Smooth muscle cell (in vitro differentiated cells): ENCODE measurements around the gene RBFA. TPM values are rescaled to one million over a fixed set of nuclear protein-coding genes. Genes with fewer than 3 reads are reported as not detected.
"Not testable (repeated sequence)": the region's sequence is repeated elsewhere in the genome, so short reads cannot be mapped to it uniquely, and the experiment has no call there.

ENCODE experiments used
- DNase-seq: peaks from one replicate; lab custom pipeline; 2025; ENCODE audit not compliant: unreplicated experiment; lab: John Stamatoyannopoulos, UW
- H2AFZ ChIP-seq: fragments of 200-600 bp; sonication (generic); 2 replicates; pipeline ENCODE4 v1.6.0; 2016; ENCODE audit warnings: antibody characterized with exemption, low read depth, mild to moderate bottlenecking
- H3F3A ChIP-seq: fragments of 200-600 bp; sonication (generic); 2 replicates; pipeline ENCODE4 v1.6.0; 2017; ENCODE audit warnings: antibody characterized with exemption, low read depth
- H3K27ac ChIP-seq: fragments of 200-600 bp; sonication (generic); 2 replicates; pipeline ENCODE4 v1.5.1; 2016; ENCODE audit warnings: low read depth, mild to moderate bottlenecking
- H3K27me3 ChIP-seq: fragments of 200-600 bp; sonication (generic); 2 replicates; pipeline ENCODE4 v1.6.1; 2016; ENCODE audit warnings: low read depth, mild to moderate bottlenecking
- H3K36me3 ChIP-seq: fragments of 200-600 bp; sonication (generic); 2 replicates; pipeline ENCODE4 v1.5.1; 2016; ENCODE audit warnings: low read depth
- H3K4me1 ChIP-seq: fragments of 200-600 bp; sonication (generic); 2 replicates; pipeline ENCODE4 v1.5.1; 2016; ENCODE audit warnings: low read depth
- H3K4me2 ChIP-seq: fragments of 200-600 bp; sonication (generic); 2 replicates; pipeline ENCODE4 v1.6.0; 2016; ENCODE audit warnings: mild to moderate bottlenecking
- H3K4me3 ChIP-seq: fragments of 200-600 bp; sonication (generic); 2 replicates; pipeline ENCODE4 v1.5.1; 2016; ENCODE audit warnings: mild to moderate bottlenecking
- H3K79me2 ChIP-seq: fragments of 200-600 bp; sonication (generic); 2 replicates; pipeline ENCODE4 v1.6.0; 2016; ENCODE audit warnings: low read depth, mild to moderate bottlenecking
- H3K9ac ChIP-seq: fragments of 200-600 bp; sonication (generic); 2 replicates; pipeline ENCODE4 v1.6.0; 2016; ENCODE audit warnings: low read depth
- H3K9me3 ChIP-seq: fragments of 200-600 bp; sonication (generic); replicated peaks from 2 replicates; pipeline ENCODE4 v1.5.1; 2016; ENCODE audit warnings: low read depth
- H4K20me1 ChIP-seq: fragments of 200-600 bp; sonication (generic); 2 replicates; pipeline ENCODE4 v1.6.0; 2016; ENCODE audit warnings: low read depth
- WGBS: methylation state at CpG from one replicate; pipeline ENCODE4 v1.1.7; 2016; ENCODE audit warnings: low lambda C conversion rate; 5-methylcytosine and 5-hydroxymethylcytosine counted together
- polyA plus RNA-seq: library from polyadenylated mRNA; unstranded; fragments of >200 nt; fragmentation: Nextera tagmentation; extraction: Ambion mirVana; gene quantifications from 2 replicates; pipeline ENCODE4 v1.2.1, GENCODE V29; 2016
- total RNA-seq: library from RNA; depleted of rRNA; stranded (reverse); fragments of >200 nt; gene quantifications from 2 replicates; pipeline ENCODE4 v1.2.3, GENCODE V29; 2014
- TF ChIP-seq, protein P1 (sequence below): fragments of 200-600 bp; sonication (generic); IDR thresholded peaks from 2 replicates; pipeline ENCODE4 v1.5.1; 2017; ENCODE audit warnings: borderline replicate concordance, mild to moderate bottlenecking, antibody characterized with exemption; ENCODE audit not compliant: insufficient read depth, poor library complexity, severe bottlenecking

RBFA gene
- total and polyA plus RNA-seq, 2 experiments from 2014 or later: 15.7 to 16.3 TPM

- no peaks in the 10 kb centered on the region for H3K9me3 ChIP-seq
- no peaks in the 10 kb centered on the region for H3K79me2 ChIP-seq
- H3K27ac ChIP-seq: no peak overlapping the region
- WGBS: 85% methylated on average over 5 of the region's 5 CpGs
- H2AFZ ChIP-seq: no peak overlapping the region
- no peak overlapping the region for H3K9ac ChIP-seq
- no peaks in the 10 kb centered on the region for H3K4me1 ChIP-seq
- TF ChIP-seq, protein P1, sequence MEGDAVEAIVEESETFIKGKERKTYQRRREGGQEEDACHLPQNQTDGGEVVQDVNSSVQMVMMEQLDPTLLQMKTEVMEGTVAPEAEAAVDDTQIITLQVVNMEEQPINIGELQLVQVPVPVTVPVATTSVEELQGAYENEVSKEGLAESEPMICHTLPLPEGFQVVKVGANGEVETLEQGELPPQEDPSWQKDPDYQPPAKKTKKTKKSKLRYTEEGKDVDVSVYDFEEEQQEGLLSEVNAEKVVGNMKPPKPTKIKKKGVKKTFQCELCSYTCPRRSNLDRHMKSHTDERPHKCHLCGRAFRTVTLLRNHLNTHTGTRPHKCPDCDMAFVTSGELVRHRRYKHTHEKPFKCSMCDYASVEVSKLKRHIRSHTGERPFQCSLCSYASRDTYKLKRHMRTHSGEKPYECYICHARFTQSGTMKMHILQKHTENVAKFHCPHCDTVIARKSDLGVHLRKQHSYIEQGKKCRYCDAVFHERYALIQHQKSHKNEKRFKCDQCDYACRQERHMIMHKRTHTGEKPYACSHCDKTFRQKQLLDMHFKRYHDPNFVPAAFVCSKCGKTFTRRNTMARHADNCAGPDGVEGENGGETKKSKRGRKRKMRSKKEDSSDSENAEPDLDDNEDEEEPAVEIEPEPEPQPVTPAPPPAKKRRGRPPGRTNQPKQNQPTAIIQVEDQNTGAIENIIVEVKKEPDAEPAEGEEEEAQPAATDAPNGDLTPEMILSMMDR: no peak
- H3K27me3 ChIP-seq: no peaks in the 10 kb centered on the region
- H4K20me1 ChIP-seq: no peaks in the 10 kb centered on the region
- H3K36me3 ChIP-seq: no peaks in the 10 kb centered on the region
- no peak for DNase-seq
- no peaks in the 10 kb centered on the region for H3F3A ChIP-seq
- no peak overlapping the region for H3K4me3 ChIP-seq
- H3K4me2 ChIP-seq: no peak overlapping the region
Observed at GRCh38 chr18:80010551-80010906, 23.7 kb upstream of the RBFA start.

DNA sequence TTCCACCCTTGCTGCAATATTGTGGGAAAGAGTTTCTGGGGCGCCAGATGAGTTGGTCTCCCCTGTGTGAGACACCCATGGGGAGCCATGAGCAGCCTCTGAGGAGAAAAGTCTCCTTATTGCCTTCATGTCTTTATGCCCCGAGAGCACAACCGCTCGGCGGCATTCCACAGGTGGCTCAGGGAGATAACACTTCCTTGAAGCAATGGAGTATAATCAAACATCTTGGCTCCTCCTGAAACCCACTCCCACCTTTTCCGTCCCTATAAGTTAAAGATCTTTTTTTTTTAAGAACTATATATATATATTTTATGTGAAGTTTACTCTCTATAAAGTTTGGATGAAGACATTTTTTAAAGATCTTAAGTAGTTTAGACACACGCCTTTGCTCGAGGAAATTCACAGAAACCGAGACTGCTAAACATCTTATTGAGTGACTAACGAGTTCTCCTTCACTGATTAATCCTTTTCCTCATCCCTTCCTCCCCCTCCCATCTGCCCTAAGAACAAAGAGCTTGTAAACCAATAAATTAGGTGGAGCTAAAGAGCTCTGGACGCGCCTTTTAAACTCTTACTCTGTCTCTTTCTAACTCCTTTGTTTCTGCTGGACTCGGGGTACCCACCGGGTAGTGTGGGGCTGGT, 22.6 kb upstream of the RBFA start:
- H3K79me2 ChIP-seq, H3K36me3 ChIP-seq, H3K4me2 ChIP-seq, H2AFZ ChIP-seq, H4K20me1 ChIP-seq, H3K9ac ChIP-seq, H3K9me3 ChIP-seq, H3K4me3 ChIP-seq, DNase-seq, H3K4me1 ChIP-seq, H3K27ac ChIP-seq, H3F3A ChIP-seq, H3K27me3 ChIP-seq: not testable (repeated sequence)
- whole genome bisulfite sequencing: 91% methylated on average over 14 of the region's 14 CpGs

DNA sequence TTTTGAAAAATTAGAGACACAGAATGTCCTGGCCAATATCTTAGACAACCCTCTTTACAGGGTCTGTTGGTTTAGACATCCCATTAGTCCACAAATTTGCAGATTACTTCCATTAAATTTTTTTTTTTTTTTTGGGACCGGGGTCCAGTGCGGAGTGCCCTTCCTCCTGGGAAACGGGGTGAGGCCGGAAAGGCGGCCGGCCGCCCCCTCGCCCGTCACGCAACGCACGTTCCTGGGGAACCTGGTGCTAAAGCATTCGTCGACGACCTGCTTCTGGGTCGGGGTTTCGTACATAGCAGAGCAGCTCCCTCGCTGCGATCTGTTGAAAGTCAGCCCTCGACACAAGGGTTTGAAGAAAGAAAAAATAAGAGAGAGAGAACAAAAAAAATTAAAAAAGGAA, 21.5 kb upstream of the RBFA start:
- no peak for DNase-seq
- 97% methylated on average over 20 of the region's 20 CpGs for WGBS
- H4K20me1 ChIP-seq: no peaks in the 10 kb centered on the region
- no peaks in the 10 kb centered on the region for H3K4me1 ChIP-seq
- TF ChIP-seq, protein P1: no peak
- H3K9me3 ChIP-seq: no peaks in the 10 kb centered on the region
- H3K79me2 ChIP-seq: no peaks in the 10 kb centered on the region
- no peak overlapping the region for H3K27ac ChIP-seq
- H3K4me2 ChIP-seq: no peak overlapping the region
- no peaks in the 10 kb centered on the region for H3F3A ChIP-seq
- H3K27me3 ChIP-seq: no peaks in the 10 kb centered on the region
- no peak overlapping the region for H3K4me3 ChIP-seq
- H2AFZ ChIP-seq: no peak overlapping the region
- H3K36me3 ChIP-seq: no peaks in the 10 kb centered on the region
- H3K9ac ChIP-seq: no peak overlapping the region

GRCh38 chr18:80022613-80023012, 11.6 kb upstream of the RBFA start:
- Histone ChIP-seq H3K4me2 (no peak overlapping the region), H3K9me3 (peaks cover 35% of the 10 kb centered on the region), H4K20me1 (no peaks in the 10 kb centered on the region), H2AFZ (no peak overlapping the region), H3K4me1 (no peaks in the 10 kb centered on the region), H3K27ac (no peak overlapping the region), H3K9ac (no peak overlapping the region), H3K4me3 (no peak overlapping the region), H3K79me2 (no peaks in the 10 kb centered on the region), H3F3A (no peaks in the 10 kb centered on the region), H3K27me3 (no peaks in the 10 kb centered on the region), H3K36me3 (no peaks in the 10 kb centered on the region)
- WGBS: 53% methylated on average over 1 of the region's 1 CpG
- TF ChIP-seq, protein P1: no peak
- DNase-seq: no peak
